KBM-7 (cell line): ENCODE data around the gene CGREF1.

Source experiments
- DNase-seq: peaks from one replicate; pipeline ENCODE4 v3.0.0-alpha.2; 2015
- in situ Hi-C: fragments of 300-500 bp; cut with MboI; formaldehyde crosslinking; loops from 2 replicates; pipeline ENCODE4 v1.14.3; 2020; ENCODE audit warnings: low sequenced_read_pairs, low pct_unique_long_range_greater_than_20kb, mixed read lengths

The CGREF1 gene, protein sequence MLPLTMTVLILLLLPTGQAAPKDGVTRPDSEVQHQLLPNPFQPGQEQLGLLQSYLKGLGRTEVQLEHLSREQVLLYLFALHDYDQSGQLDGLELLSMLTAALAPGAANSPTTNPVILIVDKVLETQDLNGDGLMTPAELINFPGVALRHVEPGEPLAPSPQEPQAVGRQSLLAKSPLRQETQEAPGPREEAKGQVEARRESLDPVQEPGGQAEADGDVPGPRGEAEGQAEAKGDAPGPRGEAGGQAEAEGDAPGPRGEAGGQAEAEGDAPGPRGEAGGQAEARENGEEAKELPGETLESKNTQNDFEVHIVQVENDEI

DNA sequence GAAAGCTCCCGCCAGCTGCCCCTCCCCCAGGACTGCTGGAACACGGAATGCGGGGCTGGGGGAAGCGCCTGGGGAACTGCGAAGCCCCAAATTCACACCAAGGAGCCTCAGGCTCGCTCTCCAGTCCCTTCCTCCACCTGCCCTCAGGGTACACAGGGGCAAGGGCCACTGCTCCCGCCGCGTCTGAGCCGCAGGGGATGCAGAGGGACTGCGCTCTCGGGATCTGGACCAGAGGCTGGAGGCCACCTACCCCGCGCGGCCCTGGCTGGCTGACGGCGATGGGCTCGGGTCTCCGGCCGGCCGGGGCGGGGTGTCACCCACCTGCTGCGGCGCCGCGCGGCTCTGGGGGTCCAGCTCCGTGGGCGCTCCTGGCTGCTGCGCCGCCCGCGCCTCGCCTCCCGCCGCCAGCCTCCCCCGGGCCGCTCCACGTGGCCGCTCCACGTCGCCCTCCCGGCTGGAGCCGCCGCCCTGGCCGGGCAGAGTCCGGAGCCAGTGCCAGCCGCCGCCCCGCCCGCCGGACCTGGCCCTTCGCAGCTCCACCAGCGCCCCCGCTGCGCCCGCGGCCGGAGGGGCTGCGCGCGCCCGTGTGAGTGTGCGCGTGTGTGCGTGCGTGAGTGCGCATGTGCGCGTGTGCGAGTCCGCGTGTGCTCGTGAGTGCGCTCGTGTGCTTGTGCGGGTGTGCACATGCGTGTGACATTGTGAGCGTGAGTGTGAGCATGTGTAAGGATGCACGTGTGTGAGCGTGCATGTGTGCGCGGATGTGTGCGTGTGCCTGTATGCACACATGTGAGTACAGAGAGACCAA is at the start of gene CGREF1:
CGREF1 (minus strand) TSS at position 604 of the 805 bp plus-strand sequence. CDS start 14,762 bp downstream, outside the sequence.
- no peak for DNase-seq
- in situ Hi-C loops: no loop called here

DNA sequence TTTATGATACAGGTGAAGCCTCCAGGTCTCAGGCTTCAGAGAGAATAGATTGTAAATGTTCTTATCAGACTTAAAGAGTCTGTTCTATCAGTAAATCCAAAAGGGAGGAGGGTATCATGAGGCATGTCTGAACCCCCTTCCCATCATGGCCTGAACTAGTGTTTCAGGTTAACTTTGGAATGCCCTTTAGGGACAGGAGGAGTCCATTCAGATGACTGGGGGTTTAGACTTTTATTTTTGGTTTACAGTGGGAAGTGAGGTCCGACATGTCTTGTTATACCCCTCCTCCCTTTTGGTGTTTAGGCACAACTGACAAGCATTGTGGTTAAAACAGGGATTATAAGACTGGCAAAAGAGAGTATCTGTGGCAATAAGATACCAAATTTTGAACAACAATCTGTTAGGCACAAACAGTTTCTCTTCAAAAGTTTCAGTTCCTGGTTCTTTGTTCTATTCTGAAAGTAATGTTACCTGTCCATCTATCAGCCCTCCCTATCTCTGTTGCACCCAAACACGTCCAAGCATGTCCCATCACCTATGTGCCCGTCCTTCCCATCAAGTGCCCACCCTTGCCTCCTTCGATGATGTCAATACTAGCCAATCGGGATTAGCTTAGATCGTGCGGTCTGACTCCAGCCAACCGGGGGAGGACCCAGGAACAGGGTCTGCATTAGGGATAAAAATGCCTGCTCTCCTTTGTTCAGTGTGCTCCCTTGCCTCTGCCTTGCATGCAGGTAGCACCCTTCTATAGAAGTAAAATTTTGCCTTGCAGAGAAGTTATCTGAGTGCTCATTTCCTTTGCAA is 46.2 kb upstream of the CGREF1 start:
- in situ Hi-C loops: no loop called here
- no peak for DNase-seq

DNA sequence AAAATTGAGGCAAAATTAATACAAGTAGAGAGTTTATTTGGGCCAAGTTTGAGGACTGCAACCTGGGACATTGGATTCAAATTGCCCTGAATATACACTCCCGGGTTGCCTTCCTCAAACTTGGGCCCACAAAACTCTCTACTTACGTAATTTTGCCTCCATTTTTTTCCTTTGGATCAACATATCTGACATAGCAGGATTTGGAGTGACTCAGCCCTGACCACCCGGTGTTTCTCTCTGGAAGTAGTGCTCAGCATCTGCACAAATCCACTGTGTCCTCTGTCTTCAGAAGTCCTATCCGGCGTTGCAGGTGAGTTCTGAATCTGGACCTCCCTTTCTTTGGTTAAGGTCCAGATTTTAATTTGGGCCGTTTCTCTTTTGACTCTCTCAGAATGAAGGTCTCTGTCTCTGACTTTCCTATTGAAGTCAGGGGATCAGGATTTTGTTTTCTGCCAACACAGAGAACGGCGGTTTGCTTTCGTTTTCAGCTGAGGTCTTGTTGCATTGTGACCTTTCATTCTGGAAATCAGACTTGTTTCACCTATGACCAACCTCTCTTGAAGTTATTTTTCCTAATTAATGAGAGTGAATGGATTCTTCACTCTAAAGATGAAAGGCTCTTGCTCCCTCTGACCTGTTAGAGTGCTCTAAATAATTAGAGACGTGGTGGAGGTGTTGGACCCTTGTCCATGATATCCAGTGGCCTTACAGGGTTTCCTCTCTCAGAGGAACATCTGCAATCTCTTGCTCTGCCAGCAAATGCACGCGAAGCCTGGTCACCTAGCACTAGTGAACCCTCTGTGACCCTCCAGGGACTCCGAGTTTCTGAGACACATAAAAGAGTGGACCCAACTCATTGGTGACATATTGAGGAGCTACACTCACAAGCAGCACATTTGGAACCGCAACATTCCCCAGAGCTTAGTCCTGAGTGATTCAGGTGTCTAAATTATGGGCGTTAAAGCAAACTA is 43.5 kb upstream of the CGREF1 start:
- in situ Hi-C loops: no loop called here
- no peak for DNase-seq

GRCh38 chr2:27160191-27160590 is 41.3 kb upstream of the CGREF1 start:
- in situ Hi-C loops: no loop called here
- DNase-seq: no peak

DNA sequence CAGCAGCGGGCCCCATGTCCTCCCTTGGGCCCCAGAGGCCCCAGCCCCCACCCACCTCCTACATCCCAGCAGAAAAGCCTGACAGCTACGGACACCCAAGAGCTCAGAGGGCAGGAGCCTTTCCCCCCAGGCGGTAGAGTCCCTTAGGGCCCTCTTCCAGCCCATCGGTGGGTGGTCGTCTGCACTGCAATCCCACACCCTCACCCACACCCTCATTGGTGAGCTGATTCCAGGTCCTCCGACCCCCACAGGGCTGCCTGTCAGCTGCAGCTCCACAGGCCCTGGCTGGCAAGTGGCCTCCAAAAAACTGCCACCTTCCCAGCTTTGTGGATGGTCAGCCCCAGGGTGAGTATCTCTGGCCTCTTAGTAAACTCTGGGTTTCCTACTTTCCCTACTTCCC is 40.3 kb upstream of the CGREF1 start:
- in situ Hi-C loops: no loop called here
- no peak for DNase-seq

DNA sequence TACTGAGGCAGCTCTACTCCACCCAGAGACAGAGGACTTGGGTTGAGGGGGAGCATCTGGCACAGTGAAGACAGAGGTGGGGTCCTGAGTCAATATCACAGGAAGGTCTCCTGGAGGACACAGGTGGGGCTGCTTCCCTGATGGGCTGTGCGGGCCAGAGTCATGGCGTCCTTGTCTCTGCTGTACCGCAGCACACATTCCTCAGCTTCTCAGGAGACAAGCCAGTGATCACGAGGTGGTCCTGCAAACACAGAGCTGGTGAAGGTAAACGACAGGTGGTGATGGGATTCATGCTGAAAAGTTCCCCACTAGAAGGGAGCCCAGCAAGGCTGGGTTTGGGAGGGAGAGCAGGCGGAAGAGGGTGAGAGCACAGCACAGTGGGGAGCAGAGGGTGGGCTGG is 39.5 kb upstream of the CGREF1 start:
- in situ Hi-C loops: no loop called here

DNA sequence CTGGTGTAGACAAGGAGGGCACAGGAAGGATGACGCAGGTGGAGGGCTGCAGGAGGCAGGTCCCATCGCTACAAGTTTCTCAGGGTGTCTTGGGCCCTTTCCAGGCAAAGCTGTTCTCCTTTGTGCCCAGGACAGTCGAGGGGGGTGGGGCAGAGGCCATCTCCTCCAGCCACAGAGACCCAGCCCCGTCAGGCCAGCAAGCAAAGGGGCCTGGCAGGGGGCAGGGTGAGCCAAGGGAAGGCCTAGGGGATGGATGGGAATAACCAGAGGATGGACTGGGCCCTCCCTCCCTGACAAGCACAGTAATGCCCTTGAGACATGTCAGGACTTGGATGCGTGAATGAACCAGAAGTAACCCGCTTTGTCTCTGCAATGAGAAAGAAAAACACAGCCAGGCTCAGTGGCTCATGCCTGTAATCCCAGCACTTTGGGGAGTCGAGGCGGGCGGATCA is 36.2 kb upstream of the CGREF1 start:
- in situ Hi-C loops: no loop called here
- DNase-seq: no peak

More for the DNA sequence above, 39.5 kb upstream of the CGREF1 start:
- no peak for DNase-seq

DNA sequence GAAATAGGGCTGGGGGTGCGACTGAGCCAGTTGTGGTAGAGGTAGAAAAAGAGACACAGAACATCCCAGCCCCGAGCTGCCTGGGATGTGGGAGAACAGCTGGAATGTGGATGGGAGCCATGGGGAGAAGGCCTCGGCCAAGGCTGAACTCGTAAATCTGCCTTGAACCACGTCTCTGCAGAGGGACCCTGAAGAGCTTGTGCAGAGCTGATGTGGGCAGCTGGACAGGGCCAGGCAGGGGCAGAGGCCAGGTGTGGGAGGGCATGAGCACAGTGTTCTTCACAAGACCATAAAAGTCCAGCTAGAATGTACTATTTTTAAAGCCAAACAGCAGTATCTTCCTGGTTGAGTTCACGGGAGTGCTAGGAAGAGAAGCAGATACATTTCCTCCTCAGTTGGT is 35.6 kb upstream of the CGREF1 start:
- in situ Hi-C loops: no loop called here
- no peak for DNase-seq

- in situ Hi-C loops: no loop called here
- no peak for DNase-seq
Measured at GRCh38 chr2:27152796-27153464, 34.0 kb upstream of the CGREF1 start.

DNA sequence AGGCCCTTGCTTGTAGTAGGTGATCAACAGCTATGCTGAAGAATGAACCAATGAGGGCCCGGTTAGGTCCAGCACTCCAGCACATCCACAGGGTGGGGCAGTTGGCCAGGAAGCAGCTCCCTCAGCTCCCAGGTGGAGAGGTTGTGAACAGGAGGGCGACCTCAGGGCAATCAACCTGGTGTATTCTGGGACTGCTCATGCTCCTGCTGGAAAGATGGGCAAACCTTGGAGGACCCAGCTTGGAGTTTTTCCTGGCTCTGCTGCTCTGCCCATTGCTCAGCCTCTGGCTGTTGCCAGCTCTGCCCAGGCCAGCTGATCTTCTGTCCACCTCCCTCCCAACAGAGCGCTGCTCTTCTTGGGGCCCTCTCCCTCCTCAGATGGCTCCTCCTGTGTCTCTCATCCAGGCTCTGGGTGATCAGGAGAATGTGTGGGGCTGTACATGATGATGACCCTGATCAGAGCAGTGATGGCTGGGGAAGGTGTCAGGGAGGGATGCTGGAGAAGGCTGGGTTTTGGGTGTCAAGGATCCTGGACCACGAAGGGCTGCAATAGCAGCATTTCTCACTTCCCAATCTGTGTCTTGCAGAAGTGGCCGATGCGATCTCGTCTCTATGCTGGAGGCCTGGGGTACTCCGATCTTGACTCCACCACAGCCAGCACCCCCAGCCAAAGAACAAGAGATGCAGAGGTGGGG is 33.3 kb upstream of the CGREF1 start:
- in situ Hi-C loops: no loop called here
- no peak for DNase-seq

GRCh38 chr2:27150639-27151230 is 31.8 kb upstream of the CGREF1 start:
- DNase-seq: no peak
- in situ Hi-C loops: no loop called here

- in situ Hi-C loops: no loop called here
Measured at GRCh38 chr2:27149570-27150405, 30.9 kb upstream of the CGREF1 start.

DNA sequence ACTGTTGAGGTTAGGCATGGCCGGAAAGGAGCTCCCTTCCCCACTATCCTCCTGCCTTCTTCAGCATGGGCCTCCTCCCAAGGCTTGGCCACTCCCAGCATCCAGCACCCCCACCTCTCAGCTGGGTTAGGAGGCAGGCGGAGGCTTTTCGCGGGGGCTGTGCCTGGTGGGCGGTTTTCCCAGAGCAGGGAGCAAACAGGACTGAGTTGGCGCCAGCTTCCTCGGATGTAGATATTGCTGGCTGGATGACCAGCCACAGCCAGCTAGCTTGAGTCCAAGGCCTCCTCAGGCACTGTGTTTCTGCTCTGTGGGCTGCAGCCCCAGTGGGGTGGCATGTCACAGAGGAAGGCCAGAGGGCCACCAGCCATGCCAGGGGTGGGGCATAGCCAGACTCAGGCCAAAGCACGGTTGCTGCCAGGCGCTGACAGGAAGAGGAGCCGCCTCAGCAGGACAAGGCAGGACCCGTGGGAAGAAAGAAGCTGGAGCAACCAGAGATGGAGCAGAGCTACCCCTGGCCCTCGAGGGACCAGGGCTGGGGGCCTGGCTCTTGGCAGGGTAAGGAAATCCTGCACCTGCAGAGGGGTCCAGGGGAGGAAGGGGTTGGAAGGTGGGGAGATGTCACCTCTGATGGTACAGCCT is 30.0 kb upstream of the CGREF1 start, which contains the start of gene TCF23:
TCF23 (plus strand) TSS at position 204 of the 639 bp plus-strand sequence; CDS start at position 334, 130 bp downstream.
- no peak for DNase-seq
- in situ Hi-C loops: no loop called here

More at GRCh38 chr2:27149570-27150405, 30.9 kb upstream of the CGREF1 start:
- DNase-seq: no peak

DNA sequence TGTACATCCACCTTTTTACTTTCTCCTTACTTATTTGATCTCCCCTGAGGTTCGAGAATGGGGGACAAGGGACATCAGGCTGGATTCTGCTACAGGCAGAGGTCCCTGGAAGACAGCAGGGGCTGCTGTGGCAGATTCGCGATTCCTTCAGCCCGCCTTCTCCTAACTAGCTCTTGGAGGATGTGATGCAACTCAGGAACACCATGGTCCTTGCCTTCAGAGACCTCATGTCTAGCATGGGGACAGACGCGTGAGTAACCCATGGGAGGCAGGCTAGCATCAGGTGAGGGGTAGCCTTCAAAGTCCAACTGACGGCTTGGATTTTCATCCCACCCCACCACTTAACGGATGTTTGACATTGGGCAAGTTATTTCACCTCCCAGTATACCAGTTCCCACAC is 29.0 kb upstream of the CGREF1 start:
- DNase-seq: no peak
- in situ Hi-C loops: no loop called here

DNA sequence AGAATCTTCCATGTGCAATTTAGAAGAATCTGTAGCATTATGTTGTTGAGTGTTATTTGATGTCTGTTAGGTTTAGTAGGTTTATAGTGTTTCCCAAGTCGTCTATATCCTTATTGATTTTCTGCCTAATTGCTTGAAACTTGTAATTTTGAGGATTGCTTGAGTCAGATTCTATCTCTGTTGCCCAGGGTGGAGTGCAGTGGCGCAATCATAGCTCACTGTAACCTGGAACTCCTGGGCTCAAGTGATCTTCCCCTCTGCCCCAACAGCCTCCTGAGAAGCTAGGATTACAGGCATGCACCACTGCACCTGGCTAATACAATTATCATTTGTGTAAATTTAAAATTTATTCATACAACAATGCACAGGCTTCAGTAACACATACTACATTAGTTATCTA is 26.8 kb upstream of the CGREF1 start:
- no peak for DNase-seq

GRCh38 chr2:27143285-27143684 is 24.4 kb upstream of the CGREF1 start:
- in situ Hi-C loops: no loop called here
- no peak for DNase-seq

More for the DNA sequence above, 26.8 kb upstream of the CGREF1 start:
- in situ Hi-C loops: no loop called here
